B cell (primary cell): ENCODE measurements around the gene RNF220.

Experiments
- CTCF ChIP-seq: fragments of 200-600 bp; IDR thresholded peaks from one replicate; pipeline ENCODE4 v1.8.0; 2022; ENCODE audit warnings: antibody characterized with exemption, mild to moderate bottlenecking
- EZH2 ChIP-seq: IDR thresholded peaks from 2 replicates; pipeline ENCODE4 v1.6.1; 2012; ENCODE audit warnings: borderline replicate concordance, low read depth, mild to moderate bottlenecking, moderate library complexity, low read length; ENCODE audit not compliant: insufficient read depth, poor library complexity, severe bottlenecking

- no peak for TF ChIP-seq CTCF
- TF ChIP-seq EZH2: no peak
Measured at GRCh38 chr1:44584167-44584566, 179.1 kb downstream of the RNF220 start.
